DMS114 treated with DMSO at 0.1 percent for 48 hours (cell line): Measurements from ENCODE around the gene MIB2.

Experiments used
- DNase-seq: peaks from one replicate; lab custom pipeline; 2025; ENCODE audit not compliant: unreplicated experiment; lab: John Stamatoyannopoulos, UW

MIB2 gene

DNA sequence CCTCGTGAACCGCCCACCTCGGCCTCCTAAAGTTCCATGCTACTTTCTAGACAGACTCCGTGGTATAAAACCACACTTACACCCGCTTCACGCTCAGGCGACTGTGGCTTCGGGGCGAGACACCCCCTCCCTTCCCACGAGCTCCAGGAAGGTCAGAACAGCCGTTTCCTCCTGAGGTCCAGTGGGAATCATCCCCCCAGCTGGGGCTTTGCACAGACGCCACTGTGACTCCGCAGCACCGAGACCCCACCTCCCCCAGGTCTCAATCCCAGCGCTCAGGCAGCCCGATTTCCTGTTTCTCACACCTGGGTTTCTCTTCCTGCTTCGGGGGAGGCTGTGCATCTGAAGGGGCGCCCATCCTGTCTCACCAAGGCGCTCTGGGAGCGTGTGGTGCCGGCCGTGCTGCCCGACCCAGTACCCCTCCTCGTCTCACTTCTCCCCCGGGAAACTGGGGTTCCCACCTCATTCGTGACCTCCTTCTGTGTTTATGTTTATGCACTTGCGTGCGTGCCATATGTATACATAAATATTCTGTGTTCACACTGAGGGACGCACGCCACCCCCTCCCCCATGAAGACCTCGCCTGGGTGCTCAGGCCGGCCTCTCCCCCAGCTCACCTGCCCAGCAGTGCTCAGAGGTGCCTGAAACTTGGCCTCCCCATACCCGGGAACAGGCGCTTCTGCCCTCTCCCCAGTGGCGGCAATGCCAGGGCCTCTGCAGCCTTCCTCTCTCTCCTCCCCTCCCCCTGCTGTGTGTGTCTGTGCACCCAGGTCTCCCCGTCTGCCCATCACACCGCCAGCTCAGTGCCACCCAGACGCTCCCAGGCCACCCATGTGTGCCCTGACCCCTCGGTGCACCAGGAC is 62.6 kb downstream of the MIB2 start:
- no peak for DNase-seq

- no peak for DNase-seq
Measured at GRCh38 chr1:1678581-1679380, 63.5 kb downstream of the MIB2 start.
